Vagina (tissue), 2 donors: ENCODE measurements around the gene SH3BGR.

ENCODE experiments used
- POLR2A ChIP-seq, 2 donors: fragments of 450-650 bp; IDR thresholded peaks; one replicate each; pipeline ENCODE4 v1.6.1; 2017; ENCODE audit warnings: antibody characterized with exemption in 2 of 2, mild to moderate bottlenecking in 2 of 2, moderate library complexity in 2 of 2
- POLR2AphosphoS5 ChIP-seq, 2 donors: sonication (generic); formaldehyde crosslinking; IDR thresholded peaks; one replicate each; pipeline ENCODE4 v1.9.0; 2017; ENCODE audit warnings: antibody characterized with exemption in 2 of 2, mild to moderate bottlenecking in 2 of 2, low read depth in 1 of 2; ENCODE audit not compliant: insufficient read depth in 1 of 2
- TF ChIP-seq, protein P1 (sequence below), 3 experiments: fragments of 450-650 bp in 2 of 3; fragments of 200-600 bp in 1 of 3; sonication (generic) in 1 of 3; IDR thresholded peaks; one replicate each; pipeline ENCODE4 v1.5.1; 2017 to 2019; ENCODE audit warnings: antibody characterized with exemption in 3 of 3, mild to moderate bottlenecking in 2 of 3, moderate library complexity in 2 of 3

- TF ChIP-seq, protein P1, sequence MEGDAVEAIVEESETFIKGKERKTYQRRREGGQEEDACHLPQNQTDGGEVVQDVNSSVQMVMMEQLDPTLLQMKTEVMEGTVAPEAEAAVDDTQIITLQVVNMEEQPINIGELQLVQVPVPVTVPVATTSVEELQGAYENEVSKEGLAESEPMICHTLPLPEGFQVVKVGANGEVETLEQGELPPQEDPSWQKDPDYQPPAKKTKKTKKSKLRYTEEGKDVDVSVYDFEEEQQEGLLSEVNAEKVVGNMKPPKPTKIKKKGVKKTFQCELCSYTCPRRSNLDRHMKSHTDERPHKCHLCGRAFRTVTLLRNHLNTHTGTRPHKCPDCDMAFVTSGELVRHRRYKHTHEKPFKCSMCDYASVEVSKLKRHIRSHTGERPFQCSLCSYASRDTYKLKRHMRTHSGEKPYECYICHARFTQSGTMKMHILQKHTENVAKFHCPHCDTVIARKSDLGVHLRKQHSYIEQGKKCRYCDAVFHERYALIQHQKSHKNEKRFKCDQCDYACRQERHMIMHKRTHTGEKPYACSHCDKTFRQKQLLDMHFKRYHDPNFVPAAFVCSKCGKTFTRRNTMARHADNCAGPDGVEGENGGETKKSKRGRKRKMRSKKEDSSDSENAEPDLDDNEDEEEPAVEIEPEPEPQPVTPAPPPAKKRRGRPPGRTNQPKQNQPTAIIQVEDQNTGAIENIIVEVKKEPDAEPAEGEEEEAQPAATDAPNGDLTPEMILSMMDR (IDR thresholded peaks at IDR 0.05): no peak
- TF ChIP-seq POLR2A (IDR thresholded peaks at IDR 0.05) (no peak), POLR2AphosphoS5 (IDR thresholded peaks at IDR 0.05; ENCODE audit: insufficient read depth in 1 of 2, low read depth in 1 of 2) (no peak)
Observed at GRCh38 chr21:39463308-39463707, 11.5 kb downstream of the SH3BGR start.
